ENCODE results near the gene HSD17B12. TPM values are rescaled to one million over a fixed set of nuclear protein-coding genes. Genes with fewer than 3 reads are reported as not detected.

HSD17B12 gene
- total and polyA plus RNA-seq, 2 of the 13 experiments (the other 11 are each of a cell fraction or from before 2014, with no cell fraction given), result 50.3 to 117 TPM

DNA sequence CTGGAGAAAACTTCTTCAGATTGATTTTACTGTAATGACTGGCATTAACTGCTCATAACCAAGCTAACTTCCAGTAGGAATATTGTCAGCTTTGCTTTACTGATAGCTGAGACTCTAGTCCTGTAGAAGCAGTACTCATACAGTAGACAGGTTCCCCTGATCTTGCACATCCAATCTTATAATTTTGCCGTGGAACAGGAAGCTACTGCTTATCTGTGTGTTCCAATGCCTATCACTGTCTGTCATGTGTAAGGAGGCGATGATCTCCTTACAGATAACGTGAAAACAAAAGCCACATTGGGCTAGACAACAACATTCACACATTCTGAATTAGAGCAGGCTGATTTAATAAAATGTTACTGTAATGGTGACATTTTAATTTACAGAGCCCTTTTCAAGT is 13.2 kb downstream of the HSD17B12 start:
- no TSS peak for BruUV-seq (replicated peaks)
- Histone ChIP-seq H3K4me1 (ENCODE audit: insufficient read depth, low read length) (no peaks in the 10 kb centered on the region), H3K9ac (ENCODE audit: insufficient read depth, low read depth, low read length) (no peak overlapping the region), H3K36me3 (replicated peaks in 1 of 2; ENCODE audit: control insufficient read depth in 1 of 2, insufficient read depth in 2 of 2, low read length in 2 of 2) (peaks cover 2 to 36% of the 10 kb centered on the region in 2 experiments; a peak in 3 of 5 replicates), H3K4me3 (replicated peaks in 1 of 3; ENCODE audit: insufficient read depth in 1 of 3, low read depth in 2 of 3, low read length in 3 of 3) (no peak overlapping the region), H2AFZ (ENCODE audit: low read length) (no peak overlapping the region), H3K9me3 (ENCODE audit: low read length) (no peaks in the 10 kb centered on the region), H3K27me3 (ENCODE audit: control insufficient read depth in 1 of 2, insufficient read depth in 2 of 2, low read length in 2 of 2) (no peaks in the 10 kb centered on the region), H4K20me1 (ENCODE audit: insufficient read depth, low read length) (peaks cover 14% of the 10 kb centered on the region), H3K27ac (ENCODE audit: extremely low read length, insufficient read depth, low read length) (no peak overlapping the region), H3K79me2 (ENCODE audit: insufficient read depth, low read length) (peaks cover 77% of the 10 kb centered on the region), H3K4me2 (ENCODE audit: low read depth, low read length) (no peak overlapping the region)
- no peak for FAIRE-seq
- WGBS (ENCODE audit: low lambda C conversion rate), result 97% methylated on average over 3 of the region's 3 CpGs
- in situ Hi-C loops (cut with HindIII; ENCODE audit: extremely low pct_ligation_motif_present, low pct_unique_long_range_greater_than_20kb), result no loop called here
- no peak for DNase-seq (ENCODE audit: low spot score)
- intact Hi-C loops (cut with micrococcal nuclease; ENCODE audit: unreplicated experiment), result no loop called here
- no peak for TF ChIP-seq ZNF652 (CRISPR knock-in tag; IDR thresholded peaks at IDR 0.05; ENCODE audit: borderline replicate concordance, low read depth)
- CTCF ChIA-PET (ENCODE audit: low intra/inter-chr PET ratio, low total read pairs), result no interaction called here
- no peak for ATAC-seq
- POLR2A ChIA-PET, result interaction anchor here (1.0 kb wide), 1 partner anchor 13 kb away, joined by 3 read pairs; the partner anchor contains the start of gene HSD17B12

DNA sequence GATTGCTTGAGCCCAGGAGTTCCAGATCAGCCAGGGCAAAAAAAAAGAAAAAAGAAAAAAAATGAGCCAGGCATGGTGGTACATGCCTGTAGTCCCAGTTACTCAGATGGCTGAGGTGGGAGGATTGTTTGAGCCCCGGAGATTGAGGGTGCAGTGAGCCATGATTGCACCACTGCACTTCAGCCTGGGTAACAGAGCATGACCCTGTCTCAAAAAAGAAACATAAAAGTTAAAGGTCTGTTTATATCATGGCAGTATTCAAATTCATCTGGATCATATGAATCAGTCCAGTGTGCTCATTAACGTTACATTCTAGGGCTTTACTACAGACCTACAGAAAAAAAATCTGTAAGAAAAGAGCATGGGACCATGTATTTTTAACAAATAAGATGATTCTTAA is 13.9 kb downstream of the HSD17B12 start:
- Histone ChIP-seq H2AFZ (ENCODE audit: low read length) (no peak overlapping the region), H3K4me2 (ENCODE audit: low read depth, low read length) (no peak overlapping the region), H3K9ac (ENCODE audit: insufficient read depth, low read depth, low read length) (no peak overlapping the region), H4K20me1 (ENCODE audit: insufficient read depth, low read length) (peaks cover 14% of the 10 kb centered on the region), H3K9me3 (ENCODE audit: low read length) (no peaks in the 10 kb centered on the region), H3K79me2 (ENCODE audit: insufficient read depth, low read length) (peaks cover 79% of the 10 kb centered on the region), H3K36me3 (replicated peaks in 1 of 2; ENCODE audit: control insufficient read depth in 1 of 2, insufficient read depth in 2 of 2, low read length in 2 of 2) (peaks cover 2 to 36% of the 10 kb centered on the region in 2 experiments; a peak in 3 of 5 replicates), H3K27ac (ENCODE audit: extremely low read length, insufficient read depth, low read length) (no peak overlapping the region), H3K4me1 (ENCODE audit: insufficient read depth, low read length) (no peaks in the 10 kb centered on the region), H3K4me3 (replicated peaks in 1 of 3; ENCODE audit: insufficient read depth in 1 of 3, low read depth in 2 of 3, low read length in 3 of 3) (no peak overlapping the region), H3K27me3 (ENCODE audit: control insufficient read depth in 1 of 2, insufficient read depth in 2 of 2, low read length in 2 of 2) (no peaks in the 10 kb centered on the region)
- intact Hi-C loops (cut with micrococcal nuclease; ENCODE audit: unreplicated experiment), result no loop called here
- ChIA-PET CTCF (ENCODE audit: low intra/inter-chr PET ratio, low total read pairs) (no interaction called here), POLR2A (no interaction called here)
- FAIRE-seq (no peak), ATAC-seq (no peak), DNase-seq (ENCODE audit: low spot score) (no peak)
- 93% methylated on average over 2 of the region's 2 CpGs for WGBS (ENCODE audit: low lambda C conversion rate)
- no TSS peak for BruUV-seq (replicated peaks)
- in situ Hi-C loops (cut with HindIII; ENCODE audit: extremely low pct_ligation_motif_present, low pct_unique_long_range_greater_than_20kb), result no loop called here
- TF ChIP-seq RFXAP (CRISPR knock-in tag; IDR thresholded peaks at IDR 0.05; ENCODE audit: borderline replicate concordance), result no peak
- TF ChIP-seq RELA (CRISPR knock-in tag; IDR thresholded peaks at IDR 0.05), result no peak
- no peak for TF ChIP-seq GTF2F1 (IDR thresholded peaks at IDR 0.05; ENCODE audit: low read length)
- TF ChIP-seq ZNF839 (CRISPR knock-in tag; IDR thresholded peaks at IDR 0.05; ENCODE audit: borderline replicate concordance), result no peak
- TF ChIP-seq, protein P1, sequence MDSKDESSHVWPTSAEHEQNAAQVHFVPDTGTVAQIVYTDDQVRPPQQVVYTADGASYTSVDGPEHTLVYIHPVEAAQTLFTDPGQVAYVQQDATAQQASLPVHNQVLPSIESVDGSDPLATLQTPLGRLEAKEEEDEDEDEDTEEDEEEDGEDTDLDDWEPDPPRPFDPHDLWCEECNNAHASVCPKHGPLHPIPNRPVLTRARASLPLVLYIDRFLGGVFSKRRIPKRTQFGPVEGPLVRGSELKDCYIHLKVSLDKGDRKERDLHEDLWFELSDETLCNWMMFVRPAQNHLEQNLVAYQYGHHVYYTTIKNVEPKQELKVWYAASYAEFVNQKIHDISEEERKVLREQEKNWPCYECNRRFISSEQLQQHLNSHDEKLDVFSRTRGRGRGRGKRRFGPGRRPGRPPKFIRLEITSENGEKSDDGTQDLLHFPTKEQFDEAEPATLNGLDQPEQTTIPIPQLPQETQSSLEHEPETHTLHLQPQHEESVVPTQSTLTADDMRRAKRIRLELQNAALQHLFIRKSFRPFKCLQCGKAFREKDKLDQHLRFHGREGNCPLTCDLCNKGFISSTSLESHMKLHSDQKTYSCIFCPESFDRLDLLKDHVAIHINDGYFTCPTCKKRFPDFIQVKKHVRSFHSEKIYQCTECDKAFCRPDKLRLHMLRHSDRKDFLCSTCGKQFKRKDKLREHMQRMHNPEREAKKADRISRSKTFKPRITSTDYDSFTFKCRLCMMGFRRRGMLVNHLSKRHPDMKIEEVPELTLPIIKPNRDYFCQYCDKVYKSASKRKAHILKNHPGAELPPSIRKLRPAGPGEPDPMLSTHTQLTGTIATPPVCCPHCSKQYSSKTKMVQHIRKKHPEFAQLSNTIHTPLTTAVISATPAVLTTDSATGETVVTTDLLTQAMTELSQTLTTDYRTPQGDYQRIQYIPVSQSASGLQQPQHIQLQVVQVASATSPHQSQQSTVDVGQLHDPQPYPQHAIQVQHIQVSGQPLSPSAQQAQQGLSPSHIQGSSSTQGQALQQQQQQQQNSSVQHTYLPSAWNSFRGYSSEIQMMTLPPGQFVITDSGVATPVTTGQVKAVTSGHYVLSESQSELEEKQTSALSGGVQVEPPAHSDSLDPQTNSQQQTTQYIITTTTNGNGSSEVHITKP (CRISPR knock-in tag; IDR thresholded peaks at IDR 0.05; ENCODE audit: low read depth), result no peak
- TF ChIP-seq REL (CRISPR knock-in tag; conservative IDR thresholded peaks at IDR 0.05), result no peak
- TF ChIP-seq, protein P2, sequence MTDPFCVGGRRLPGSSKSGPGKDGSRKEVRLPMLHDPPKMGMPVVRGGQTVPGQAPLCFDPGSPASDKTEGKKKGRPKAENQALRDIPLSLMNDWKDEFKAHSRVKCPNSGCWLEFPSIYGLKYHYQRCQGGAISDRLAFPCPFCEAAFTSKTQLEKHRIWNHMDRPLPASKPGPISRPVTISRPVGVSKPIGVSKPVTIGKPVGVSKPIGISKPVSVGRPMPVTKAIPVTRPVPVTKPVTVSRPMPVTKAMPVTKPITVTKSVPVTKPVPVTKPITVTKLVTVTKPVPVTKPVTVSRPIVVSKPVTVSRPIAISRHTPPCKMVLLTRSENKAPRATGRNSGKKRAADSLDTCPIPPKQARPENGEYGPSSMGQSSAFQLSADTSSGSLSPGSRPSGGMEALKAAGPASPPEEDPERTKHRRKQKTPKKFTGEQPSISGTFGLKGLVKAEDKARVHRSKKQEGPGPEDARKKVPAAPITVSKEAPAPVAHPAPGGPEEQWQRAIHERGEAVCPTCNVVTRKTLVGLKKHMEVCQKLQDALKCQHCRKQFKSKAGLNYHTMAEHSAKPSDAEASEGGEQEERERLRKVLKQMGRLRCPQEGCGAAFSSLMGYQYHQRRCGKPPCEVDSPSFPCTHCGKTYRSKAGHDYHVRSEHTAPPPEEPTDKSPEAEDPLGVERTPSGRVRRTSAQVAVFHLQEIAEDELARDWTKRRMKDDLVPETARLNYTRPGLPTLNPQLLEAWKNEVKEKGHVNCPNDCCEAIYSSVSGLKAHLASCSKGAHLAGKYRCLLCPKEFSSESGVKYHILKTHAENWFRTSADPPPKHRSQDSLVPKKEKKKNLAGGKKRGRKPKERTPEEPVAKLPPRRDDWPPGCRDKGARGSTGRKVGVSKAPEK (CRISPR knock-in tag; IDR thresholded peaks at IDR 0.05; ENCODE audit: borderline replicate concordance), result no peak
- no peak for TF ChIP-seq ZFP82 (CRISPR knock-in tag; IDR thresholded peaks at IDR 0.05; ENCODE audit: borderline replicate concordance)
- TF ChIP-seq, protein P3, sequence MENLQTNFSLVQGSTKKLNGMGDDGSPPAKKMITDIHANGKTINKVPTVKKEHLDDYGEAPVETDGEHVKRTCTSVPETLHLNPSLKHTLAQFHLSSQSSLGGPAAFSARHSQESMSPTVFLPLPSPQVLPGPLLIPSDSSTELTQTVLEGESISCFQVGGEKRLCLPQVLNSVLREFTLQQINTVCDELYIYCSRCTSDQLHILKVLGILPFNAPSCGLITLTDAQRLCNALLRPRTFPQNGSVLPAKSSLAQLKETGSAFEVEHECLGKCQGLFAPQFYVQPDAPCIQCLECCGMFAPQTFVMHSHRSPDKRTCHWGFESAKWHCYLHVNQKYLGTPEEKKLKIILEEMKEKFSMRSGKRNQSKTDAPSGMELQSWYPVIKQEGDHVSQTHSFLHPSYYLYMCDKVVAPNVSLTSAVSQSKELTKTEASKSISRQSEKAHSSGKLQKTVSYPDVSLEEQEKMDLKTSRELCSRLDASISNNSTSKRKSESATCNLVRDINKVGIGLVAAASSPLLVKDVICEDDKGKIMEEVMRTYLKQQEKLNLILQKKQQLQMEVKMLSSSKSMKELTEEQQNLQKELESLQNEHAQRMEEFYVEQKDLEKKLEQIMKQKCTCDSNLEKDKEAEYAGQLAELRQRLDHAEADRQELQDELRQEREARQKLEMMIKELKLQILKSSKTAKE (CRISPR knock-in tag; IDR thresholded peaks at IDR 0.05; ENCODE audit: borderline replicate concordance), result no peak
